Measurements from ENCODE around the gene ASIC3.

DNA sequence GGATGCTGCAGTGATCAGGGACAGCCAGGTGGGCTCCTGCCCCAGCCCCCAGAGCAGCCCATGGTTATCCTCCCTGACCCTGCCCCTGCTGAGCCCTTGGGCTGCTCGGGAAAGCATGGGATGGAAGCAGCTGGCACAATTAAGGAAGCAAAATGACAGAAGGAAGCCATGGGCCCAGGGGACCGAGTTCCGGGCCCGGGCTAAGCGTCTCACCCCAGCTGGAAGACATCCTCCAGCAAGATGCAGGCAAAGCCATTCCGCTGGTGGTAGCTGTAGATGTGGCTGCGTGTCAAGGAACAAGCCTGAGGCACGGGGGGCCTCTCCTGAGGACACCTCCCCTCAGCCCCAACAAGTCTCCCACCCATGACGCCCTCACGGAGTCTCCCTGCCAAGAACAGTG, 25.1 kb upstream of the ASIC3 start:
- no peak for TF ChIP-seq CTCF (IDR thresholded peaks at IDR 0.05)
- no peak for TF ChIP-seq RFX5 (IDR thresholded peaks at IDR 0.05)
- TF ChIP-seq HOXB5 (CRISPR knock-in tag; IDR thresholded peaks at IDR 0.05), result no peak

Measured in A549 (cell line).